Endothelial cell of umbilical vein (primary cell): Measurements from ENCODE around the gene MPL. TPM values are rescaled to one million over a fixed set of nuclear protein-coding genes. Genes with fewer than 3 reads are reported as not detected.
A peak's percentile ranks its signal among the peaks of the same experiment; 100 is the strongest.
"Not testable (repeated sequence)": the region's sequence is repeated elsewhere in the genome, so short reads cannot be mapped to it uniquely, and the experiment has no call there.

ENCODE experiments used
- BruUV-seq: library from RNA; stranded (reverse); fragments of 400-500 nt; replicated peaks from 2 replicates; lab custom pipeline; 2021; lab: Mats Ljungman, UMichigan
- CTCF ChIA-PET: fragments of 300-600, 350-600 bp; sonication (Branson Sonifier 250); formaldehyde crosslinking; loops from one replicate; lab custom pipeline; 2021; ENCODE audit warnings: antibody characterized with exemption, inconsistent platforms; lab: Charles Lee
- POLR2A ChIA-PET: fragments of 300-600, 350-600 bp; sonication (Branson Sonifier 250); formaldehyde crosslinking; loops from one replicate; lab custom pipeline; 2021; ENCODE audit warnings: antibody characterized with exemption, inconsistent platforms; lab: Charles Lee
- DNase-seq: peaks from one replicate; pipeline ENCODE4 v3.0.0-alpha.2; 2011; ENCODE audit warnings: low read depth, low spot score
- FAIRE-seq: peaks from 2 replicates; lab custom pipeline; 2011; peaks lifted over from hg19 to GRCh38; lab: Jason Lieb, UNC
- H2AFZ ChIP-seq: 2 replicates; pipeline ENCODE4 v1.6.0; 2012; ENCODE audit warnings: low read depth, low read length, control low read depth, inconsistent platforms
- H3K27ac ChIP-seq: 2 replicates; pipeline ENCODE4 v1.5.1; 2011; ENCODE audit warnings: low read depth, mild to moderate bottlenecking, control low read depth, low read length, moderate library complexity; ENCODE audit not compliant: insufficient read depth
- H3K27me3 ChIP-seq, 2 experiments: 2 replicates each; pipeline versions ENCODE4 v1.6.0 to v1.6.1; 2011; ENCODE audit warnings: low read length in 2 of 2, mixed read lengths in 1 of 2; ENCODE audit not compliant: control insufficient read depth in 2 of 2, insufficient read depth in 2 of 2
- H3K36me3 ChIP-seq, 2 experiments: 2 replicates in 1 of 2; 3 replicates in 1 of 2; pipeline ENCODE4 v1.5.1; 2011; ENCODE audit warnings: low read length in 2 of 2, mild to moderate bottlenecking in 1 of 2, moderate library complexity in 1 of 2; ENCODE audit not compliant: control insufficient read depth in 2 of 2, insufficient read depth in 2 of 2; ENCODE audit errors: extremely low read depth in 1 of 2
- H3K4me1 ChIP-seq: 3 replicates; pipeline ENCODE4 v1.5.1; 2011; ENCODE audit warnings: mild to moderate bottlenecking, low read length; ENCODE audit not compliant: control insufficient read depth, insufficient read depth; ENCODE audit errors: extremely low read depth
- H3K4me2 ChIP-seq: 2 replicates; pipeline ENCODE4 v1.6.1; 2011; ENCODE audit warnings: low read length, control low read depth, mixed read lengths; ENCODE audit not compliant: insufficient read depth
- H3K4me3 ChIP-seq, 3 experiments: fragments of 200-600 bp in 1 of 3; sonication (generic), shearing (Covaris generic) in 1 of 3; replicated peaks in 1 of 3; 2 replicates each; pipeline ENCODE4 v1.5.1; 2011 to 2016; ENCODE audit warnings: control low read depth in 3 of 3, low read length in 3 of 3, mild to moderate bottlenecking in 2 of 3, inconsistent platforms in 1 of 3, low read depth in 1 of 3, moderate library complexity in 1 of 3; ENCODE audit not compliant: insufficient read depth in 1 of 3
- H3K79me2 ChIP-seq: 2 replicates; pipeline ENCODE4 v1.6.0; 2012; ENCODE audit warnings: low read length, inconsistent platforms; ENCODE audit not compliant: control insufficient read depth, insufficient read depth
- H3K9ac ChIP-seq: replicated peaks from 2 replicates; pipeline ENCODE3; 2011; ENCODE audit warnings: low read length, control low read depth; ENCODE audit not compliant: insufficient read depth; ENCODE audit errors: extremely low read depth
- H3K9me1 ChIP-seq: replicated peaks from 3 replicates; pipeline ENCODE4 v1.6.0; 2011; ENCODE audit warnings: mild to moderate bottlenecking, low read length; ENCODE audit not compliant: control insufficient read depth, insufficient read depth; ENCODE audit errors: extremely low read depth
- H3K9me3 ChIP-seq: replicated peaks from 2 replicates; pipeline ENCODE4 v1.5.1; 2012; ENCODE audit warnings: low read length, inconsistent platforms; ENCODE audit not compliant: control insufficient read depth, insufficient read depth
- H4K20me1 ChIP-seq: replicated peaks from 2 replicates; pipeline ENCODE3; 2011; ENCODE audit warnings: mild to moderate bottlenecking, low read length; ENCODE audit not compliant: control insufficient read depth, insufficient read depth; ENCODE audit errors: extremely low read depth
- CTCF ChIP-seq, 2 donors: IDR thresholded peaks; 1 replicate in 1 of 2; 2 replicates in 1 of 2; pipeline ENCODE4 v1.5.1; 2011; ENCODE audit warnings: low read length in 2 of 2, mild to moderate bottlenecking in 2 of 2, moderate library complexity in 2 of 2, control low read depth in 1 of 2, inconsistent platforms in 1 of 2, low read depth in 1 of 2; ENCODE audit not compliant: insufficient read depth in 1 of 2; ENCODE audit errors: extremely low read depth in 1 of 2
- EZH2 ChIP-seq: IDR thresholded peaks from 2 replicates; pipeline ENCODE4 v1.6.1; 2012; ENCODE audit warnings: borderline replicate concordance, low read depth, mild to moderate bottlenecking, moderate library complexity, low read length, inconsistent platforms; ENCODE audit not compliant: severe bottlenecking
- FOS ChIP-seq: IDR thresholded peaks from 2 replicates; pipeline ENCODE4 v1.6.1; 2011; ENCODE audit warnings: mild to moderate bottlenecking, low read length, moderate library complexity, borderline replicate concordance; ENCODE audit not compliant: insufficient read depth
- GATA2 ChIP-seq: IDR thresholded peaks from 2 replicates; pipeline ENCODE4 v1.7.0; 2011; ENCODE audit warnings: low read depth, mild to moderate bottlenecking, moderate library complexity, mixed read lengths, low read length; ENCODE audit not compliant: insufficient read length, insufficient read depth
- JUN ChIP-seq: IDR thresholded peaks from 2 replicates; pipeline ENCODE4 v1.6.1; 2011; ENCODE audit warnings: borderline replicate concordance, low read depth; ENCODE audit not compliant: insufficient read length, insufficient read depth
- MAX ChIP-seq: IDR thresholded peaks from 2 replicates; pipeline ENCODE4 v1.6.1; 2011; ENCODE audit not compliant: insufficient read depth, insufficient read length
- MYC ChIP-seq: IDR thresholded peaks from one replicate; pipeline ENCODE4 v1.6.1; 2011; ENCODE audit warnings: mild to moderate bottlenecking, low read depth, low read length
- POLR2A ChIP-seq: IDR thresholded peaks from 2 replicates; pipeline ENCODE4 v1.6.1; 2012; ENCODE audit warnings: low read depth, mild to moderate bottlenecking, control low read depth, low read length
- POLR2AphosphoS5 ChIP-seq: IDR thresholded peaks from 2 replicates; pipeline ENCODE4 v1.6.1; 2012; ENCODE audit warnings: low read depth, mild to moderate bottlenecking, control low read depth, low read length, moderate library complexity; ENCODE audit not compliant: insufficient read depth
- dilution Hi-C: fragments of 300-500 bp; cut with MboI; formaldehyde crosslinking; loops from one replicate; pipeline ENCODE4 v1.15.0; 2019; ENCODE audit warnings: low sequenced_read_pairs; ENCODE audit not compliant: extremely low pct_ligation_motif_present
- intact Hi-C: fragments of 100-400 bp; cut with micrococcal nuclease; formaldehyde crosslinking; loops from one replicate; pipeline ENCODE4 v1.10.0; 2022
- polyA plus RNA-seq, 4 experiments: library from polyadenylated mRNA; depleted of rRNA in 3 of 4; stranded (reverse) in 3 of 4; unstranded in 1 of 4; fragments of >200 nt; gene quantifications; 2 replicates each; pipeline versions ENCODE4 v1.2.1 to v1.2.3, GENCODE V29; 2011 to 2012; ENCODE audit warnings: missing spikeins in 1 of 4
- total RNA-seq: library from RNA; stranded (reverse); gene quantifications from 2 replicates; pipeline ENCODE4 v1.2.3, GENCODE V29; 2021

The MPL gene
- total and polyA plus RNA-seq, 2 donors (not counting 3 experiments of a cell fraction or from before 2014, with no cell fraction given) = 0.14 to 0.24 TPM

GRCh38 chr1:43368646-43369020 is 31.0 kb downstream of the MPL start:
- Histone ChIP-seq H3K4me3 (peak overlapping the region; percentile 25 to 70 (median 47)), H3K9ac (peak overlapping the region; percentile 73), H3K79me2 (peaks cover 44% of the 10 kb centered on the region), H3K27ac (peak overlapping the region; percentile 40), H3K9me3 (no peaks in the 10 kb centered on the region), H3K4me1 (peaks cover 35% of the 10 kb centered on the region), H4K20me1 (no peaks in the 10 kb centered on the region), H3K27me3 (no peaks in the 10 kb centered on the region), H2AFZ (no peak overlapping the region), H3K9me1 (no peaks in the 10 kb centered on the region), H3K4me2 (peak overlapping the region; percentile 85), H3K36me3 (peaks cover 10 to 13% of the 10 kb centered on the region in 2 experiments)
- no peak for TF ChIP-seq JUN
- no peak for TF ChIP-seq FOS
- TF ChIP-seq MYC = no peak
- no peak for TF ChIP-seq GATA2
- no peak for TF ChIP-seq CTCF (IDR thresholded peaks at IDR 0.05; ENCODE audit: extremely low read depth in 1 of 2, insufficient read depth in 1 of 2, low read depth in 1 of 2, low read length in 2 of 2)
- no peak for TF ChIP-seq POLR2AphosphoS5
- TF ChIP-seq POLR2A = no peak
- TF ChIP-seq MAX = no peak
- TF ChIP-seq EZH2 = no peak
- intact Hi-C loops (loop anchor here (2.0 to 5.0 kb wide), 2 partner anchors 46 to 141 kb away; no protein-coding TSS in a partner anchor), dilution Hi-C loops (no loop called here)
- ChIA-PET POLR2A (interaction anchor here (0.6 to 1.5 kb wide), 3 partner anchors 10 to 42 kb away, joined by 3 to 15 read pairs (median 6); partner anchors contain the start of gene CDC20), CTCF (interaction anchor here (1.0 to 2.0 kb wide), 7 partner anchors 12 to 142 kb away, joined by 3 to 19 read pairs (median 5); no protein-coding TSS in a partner anchor)
- DNase-seq (no peak), FAIRE-seq (no peak)
- BruUV-seq = no TSS peak

DNA sequence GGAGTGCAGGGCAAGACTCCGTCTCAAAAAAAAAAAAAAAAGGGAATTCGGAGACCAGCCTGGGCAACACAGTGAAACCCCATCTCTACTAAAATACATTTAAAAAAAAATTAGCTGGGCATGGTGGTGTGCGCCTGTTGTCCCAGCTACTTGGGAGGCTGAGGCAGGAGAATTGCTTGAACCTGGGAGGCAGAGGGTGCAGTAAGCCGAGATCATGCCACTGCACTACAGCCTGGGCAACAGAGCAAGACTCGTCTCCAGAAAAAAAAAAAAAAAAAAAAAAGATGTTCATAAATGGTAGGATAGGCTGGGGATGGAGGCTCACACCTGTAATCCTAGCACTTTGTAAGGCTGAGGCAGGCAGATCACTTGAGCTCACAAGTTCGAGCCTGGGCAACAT is 32.2 kb downstream of the MPL start:
- dilution Hi-C loops, H3K4me2 ChIP-seq, H2AFZ ChIP-seq, H3K9ac ChIP-seq, H4K20me1 ChIP-seq, H3K4me3 ChIP-seq, FAIRE-seq, H3K9me3 ChIP-seq, H3K27me3 ChIP-seq, H3K9me1 ChIP-seq, CTCF ChIA-PET, BruUV-seq, H3K36me3 ChIP-seq, DNase-seq, H3K27ac ChIP-seq: not testable (repeated sequence)
- peaks cover 41% of the 10 kb centered on the region for H3K79me2 ChIP-seq
- POLR2A ChIA-PET = interaction anchor here (0.7 kb wide), 1 partner anchor 139 kb away, joined by 5 read pairs; no protein-coding TSS in a partner anchor
- intact Hi-C loops = loop anchor here (2.0 to 5.0 kb wide), 2 partner anchors 45 to 142 kb away; no protein-coding TSS in a partner anchor
- H3K4me1 ChIP-seq = peaks cover 42% of the 10 kb centered on the region
